Lower leg skin (tissue), 3 donors: ENCODE results near the gene HMGXB4.

Experiments used
- POLR2A ChIP-seq, 2 donors: fragments of 450-650 bp; IDR thresholded peaks; one replicate each; pipeline ENCODE4 v1.6.1; 2016 to 2017; ENCODE audit warnings: antibody characterized with exemption in 2 of 2, mild to moderate bottlenecking in 1 of 2, moderate library complexity in 1 of 2
- TF ChIP-seq, protein P1 (sequence below), 3 donors: fragments of 450-650 bp; IDR thresholded peaks; one replicate each; pipeline ENCODE4 v1.5.1; 2016; ENCODE audit warnings: antibody characterized with exemption in 3 of 3, mild to moderate bottlenecking in 3 of 3, moderate library complexity in 2 of 3

DNA sequence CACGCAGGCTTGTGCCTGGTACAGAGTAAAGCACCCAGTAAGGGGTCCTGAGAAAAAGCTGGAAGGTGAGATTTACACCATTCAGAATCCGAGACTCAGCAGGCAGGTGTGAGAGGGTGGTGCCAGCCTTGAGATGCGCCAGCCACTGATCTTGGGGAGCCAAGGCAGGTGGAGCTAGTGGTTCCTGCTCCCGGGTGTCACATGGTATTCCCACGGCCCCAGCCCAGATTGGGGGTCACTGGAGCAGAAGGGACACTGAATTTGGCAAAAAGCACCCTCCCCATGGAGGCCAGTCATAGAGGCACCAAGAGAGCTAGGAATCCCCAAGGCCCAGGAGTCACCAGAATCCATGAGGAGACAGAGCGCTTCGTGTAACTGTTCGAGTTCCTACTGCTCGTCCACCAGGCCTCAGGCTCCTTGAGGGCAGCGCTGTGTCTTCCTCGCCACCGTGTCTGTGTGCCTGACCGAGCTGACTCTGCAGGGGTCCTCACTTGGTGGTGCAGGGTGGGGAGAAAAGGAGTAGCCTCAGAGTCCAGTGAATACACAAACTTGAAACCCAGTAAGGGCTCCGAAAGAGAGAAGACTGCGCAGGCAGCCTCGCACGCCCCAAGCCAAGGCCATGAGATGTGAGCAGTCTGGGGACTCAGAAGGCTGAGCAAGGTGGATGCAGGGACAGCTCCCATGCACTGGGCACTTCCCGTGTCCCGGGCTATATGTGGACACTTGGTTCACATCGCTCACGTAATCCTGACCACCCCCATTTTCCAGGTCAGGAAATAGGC, 70.6 kb downstream of the HMGXB4 start:
- TF ChIP-seq, protein P1, sequence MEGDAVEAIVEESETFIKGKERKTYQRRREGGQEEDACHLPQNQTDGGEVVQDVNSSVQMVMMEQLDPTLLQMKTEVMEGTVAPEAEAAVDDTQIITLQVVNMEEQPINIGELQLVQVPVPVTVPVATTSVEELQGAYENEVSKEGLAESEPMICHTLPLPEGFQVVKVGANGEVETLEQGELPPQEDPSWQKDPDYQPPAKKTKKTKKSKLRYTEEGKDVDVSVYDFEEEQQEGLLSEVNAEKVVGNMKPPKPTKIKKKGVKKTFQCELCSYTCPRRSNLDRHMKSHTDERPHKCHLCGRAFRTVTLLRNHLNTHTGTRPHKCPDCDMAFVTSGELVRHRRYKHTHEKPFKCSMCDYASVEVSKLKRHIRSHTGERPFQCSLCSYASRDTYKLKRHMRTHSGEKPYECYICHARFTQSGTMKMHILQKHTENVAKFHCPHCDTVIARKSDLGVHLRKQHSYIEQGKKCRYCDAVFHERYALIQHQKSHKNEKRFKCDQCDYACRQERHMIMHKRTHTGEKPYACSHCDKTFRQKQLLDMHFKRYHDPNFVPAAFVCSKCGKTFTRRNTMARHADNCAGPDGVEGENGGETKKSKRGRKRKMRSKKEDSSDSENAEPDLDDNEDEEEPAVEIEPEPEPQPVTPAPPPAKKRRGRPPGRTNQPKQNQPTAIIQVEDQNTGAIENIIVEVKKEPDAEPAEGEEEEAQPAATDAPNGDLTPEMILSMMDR (IDR thresholded peaks at IDR 0.05): no peak
- TF ChIP-seq POLR2A (IDR thresholded peaks at IDR 0.05): no peak
